HG02759 (cell line): ENCODE data around the gene ULBP2.

Experiments
- ATAC-seq: cut with Tn5 transposase; IDR thresholded peaks from one replicate; pipeline ENCODE4 v1.9.1; 2021; ENCODE audit warnings: mild to moderate bottlenecking, moderate library complexity; ENCODE audit not compliant: unreplicated experiment

The ULBP2 gene

GRCh38 chr6:149941583-149942460 is at the start of gene ULBP2:
ULBP2 (plus strand) TSS chr6:149942014; CDS start chr6:149942073, 59 bp downstream.
- ATAC-seq = peak; percentile 66

GRCh38 chr6:149895048-149895590 is 46.7 kb upstream of the ULBP2 start:
- ATAC-seq = no peak

GRCh38 chr6:149895833-149896271 is 46.0 kb upstream of the ULBP2 start:
- ATAC-seq = no peak

- ATAC-seq = no peak
Observed at GRCh38 chr6:149896491-149896890, 45.3 kb upstream of the ULBP2 start.

GRCh38 chr6:149897015-149897697 is 44.7 kb upstream of the ULBP2 start:
- ATAC-seq = no peak

- no peak for ATAC-seq
Observed at GRCh38 chr6:149897855-149898744, 43.7 kb upstream of the ULBP2 start, which contains the start of gene RAET1E. RAET1E (minus strand) TSS chr6:149898113; CDS start chr6:149890901, 7,212 bp downstream.

- no peak for ATAC-seq
Observed at GRCh38 chr6:149898966-149899365, 42.8 kb upstream of the ULBP2 start.

GRCh38 chr6:149899486-149899885 is 42.3 kb upstream of the ULBP2 start:
- no peak for ATAC-seq

- no peak for ATAC-seq
Observed at GRCh38 chr6:149899926-149900619, 41.7 kb upstream of the ULBP2 start.

- ATAC-seq = no peak
Observed at GRCh38 chr6:149900620-149901443, 41.0 kb upstream of the ULBP2 start.

- ATAC-seq = no peak
Observed at GRCh38 chr6:149901444-149902140, 40.2 kb upstream of the ULBP2 start.

- no peak for ATAC-seq
Observed at GRCh38 chr6:149903938-149904611, 37.7 kb upstream of the ULBP2 start.

- no peak for ATAC-seq
Observed at GRCh38 chr6:149904661-149905370, 37.0 kb upstream of the ULBP2 start.

- no peak for ATAC-seq
Observed at GRCh38 chr6:149905371-149905910, 36.4 kb upstream of the ULBP2 start.

GRCh38 chr6:149905911-149906371 is 35.9 kb upstream of the ULBP2 start:
- no peak for ATAC-seq

- no peak for ATAC-seq
Observed at GRCh38 chr6:149906405-149906804, 35.4 kb upstream of the ULBP2 start.

GRCh38 chr6:149907317-149907716 is 34.5 kb upstream of the ULBP2 start:
- no peak for ATAC-seq
